GM19452 (cell line): ENCODE data around the gene ZNF3.

Experiments used
- ATAC-seq: cut with Tn5 transposase; IDR thresholded peaks from one replicate; pipeline ENCODE4 v1.9.1; 2021; ENCODE audit not compliant: unreplicated experiment

Gene ZNF3

GRCh38 chr7:100088621-100089457 lies 7.3 kb upstream of the ZNF3 start, which contains the start of gene COPS6:
COPS6 (plus strand) TSS chr7:100088969; CDS start chr7:100088991, 22 bp downstream.
- ATAC-seq = no peak

GRCh38 chr7:100088095-100088620 lies 6.6 kb upstream of the ZNF3 start:
- no peak for ATAC-seq

GRCh38 chr7:100087055-100087750 lies 5.7 kb upstream of the ZNF3 start:
- no peak for ATAC-seq

GRCh38 chr7:100085515-100085914 lies 4.0 kb upstream of the ZNF3 start:
- ATAC-seq = no peak

GRCh38 chr7:100082978-100083377 lies 1.5 kb upstream of the ZNF3 start:
- ATAC-seq = no peak

GRCh38 chr7:100080907-100081534 lies 502 bp downstream of the ZNF3 start:
- no peak for ATAC-seq

- no peak for ATAC-seq
These were observed 2.4 kb downstream of the ZNF3 start for GRCh38 chr7:100079024-100079560.

GRCh38 chr7:100077205-100077604 lies 4.3 kb downstream of the ZNF3 start:
- ATAC-seq = no peak

GRCh38 chr7:100075418-100075817 lies 6.1 kb downstream of the ZNF3 start:
- ATAC-seq = no peak

GRCh38 chr7:100074841-100075240 lies 6.7 kb downstream of the ZNF3 start:
- ATAC-seq = no peak

GRCh38 chr7:100072462-100072861 lies 9.1 kb downstream of the ZNF3 start:
- no peak for ATAC-seq

- ATAC-seq = no peak
These were observed 10.4 kb downstream of the ZNF3 start for GRCh38 chr7:100071018-100071723.

GRCh38 chr7:100069991-100070390 lies 11.5 kb downstream of the ZNF3 start:
- no peak for ATAC-seq

- no peak for ATAC-seq
These were observed 14.6 kb downstream of the ZNF3 start for GRCh38 chr7:100066953-100067352.

- ATAC-seq = no peak
These were observed 15.9 kb downstream of the ZNF3 start for GRCh38 chr7:100065452-100066186.

- no peak for ATAC-seq
These were observed 17.4 kb downstream of the ZNF3 start for GRCh38 chr7:100064162-100064561.

- no peak for ATAC-seq
These were observed 18.1 kb downstream of the ZNF3 start for GRCh38 chr7:100063376-100063775.

- no peak for ATAC-seq
These were observed 19.9 kb downstream of the ZNF3 start for GRCh38 chr7:100061518-100062193.

GRCh38 chr7:100059251-100059739 lies 22.2 kb downstream of the ZNF3 start:
- ATAC-seq = no peak
